GM21526 (cell line): ENCODE data around the gene GOLGA2.

ENCODE experiments used
- ATAC-seq: cut with Tn5 transposase; IDR thresholded peaks from one replicate; pipeline ENCODE4 v1.9.1; 2021; ENCODE audit warnings: moderate library complexity; ENCODE audit not compliant: unreplicated experiment, low FRiP score

Gene GOLGA2

DNA sequence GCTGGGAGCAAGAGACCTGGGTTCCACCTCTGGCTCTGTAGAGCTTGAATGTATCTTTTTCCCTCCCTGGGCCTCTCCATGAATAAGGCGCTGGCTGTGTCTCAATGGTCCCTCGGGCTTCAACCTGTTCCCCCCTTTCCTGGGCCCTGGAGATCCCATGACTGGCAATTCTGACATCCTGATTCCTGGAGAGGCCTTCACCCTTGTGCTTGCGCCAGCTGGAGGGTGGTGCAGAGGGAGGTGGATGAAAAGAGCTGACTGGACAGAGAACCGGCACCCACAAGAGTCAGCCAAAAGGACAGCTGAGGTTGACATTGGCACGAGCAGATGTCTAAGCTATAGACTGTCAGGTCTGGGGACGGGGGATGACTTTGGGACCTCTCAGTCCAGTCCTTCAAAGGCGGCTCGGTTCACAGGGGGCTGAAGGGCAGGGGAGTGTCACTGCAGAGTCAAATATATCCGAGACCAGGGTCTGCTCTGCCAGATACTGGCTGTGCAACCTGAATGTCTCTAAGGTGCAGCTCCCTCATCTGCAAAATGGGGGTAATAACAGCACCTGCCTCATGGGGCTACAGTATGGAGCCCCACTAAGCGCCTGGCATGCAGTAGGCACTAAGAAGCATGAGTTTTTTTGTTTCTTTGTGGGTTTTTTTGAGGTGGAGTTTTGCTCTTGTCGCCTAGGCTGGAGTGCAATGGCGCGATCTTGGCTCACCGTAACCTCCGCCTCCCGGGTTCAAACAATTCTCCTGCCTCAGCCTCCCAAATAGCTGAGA is 58.8 kb downstream of the GOLGA2 start:
- ATAC-seq, result no peak

DNA sequence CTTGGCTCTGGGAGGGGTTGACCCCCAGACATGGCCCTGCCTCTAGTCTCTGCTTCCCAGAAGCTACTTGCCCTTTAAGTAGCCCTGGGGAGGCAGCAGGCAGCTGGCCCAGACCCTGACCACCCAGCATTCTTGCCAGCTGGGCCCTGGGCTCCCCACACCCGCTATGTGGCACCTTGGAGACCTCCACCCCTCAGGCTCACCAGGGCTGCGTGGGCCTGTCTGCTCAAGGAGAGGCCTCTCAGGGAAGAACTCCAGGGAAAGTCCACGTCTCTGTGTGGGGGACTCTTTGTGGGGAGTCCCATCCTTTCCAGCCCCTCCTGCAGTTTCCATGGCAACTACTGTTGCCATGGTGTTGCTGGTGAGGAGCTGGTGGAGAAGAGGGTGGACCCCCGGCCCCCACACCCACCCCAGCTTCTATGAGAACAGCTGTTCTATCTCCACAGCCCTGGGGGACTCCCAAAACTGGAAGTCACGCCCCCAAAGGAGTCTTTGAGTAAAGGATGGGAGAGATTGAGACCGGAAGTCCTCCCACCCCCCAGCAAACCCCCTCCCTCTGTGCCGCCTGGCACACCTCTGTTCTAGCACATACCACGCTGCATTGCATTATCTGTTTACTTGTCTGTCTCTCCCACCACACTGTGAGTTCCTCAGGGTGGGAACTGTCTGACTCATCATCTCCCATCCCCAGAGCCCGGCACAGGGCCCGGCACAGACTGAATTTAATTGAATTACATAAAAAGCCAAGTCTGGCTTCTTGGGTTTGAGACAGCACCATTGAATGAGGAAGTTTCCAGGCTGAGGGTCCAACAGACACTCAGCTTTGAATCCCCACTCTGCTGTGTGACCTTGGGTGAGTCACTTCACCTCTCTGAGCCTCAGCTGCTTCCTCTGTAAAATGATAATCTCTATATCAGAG is 60.1 kb downstream of the GOLGA2 start:
- ATAC-seq, result no peak

DNA sequence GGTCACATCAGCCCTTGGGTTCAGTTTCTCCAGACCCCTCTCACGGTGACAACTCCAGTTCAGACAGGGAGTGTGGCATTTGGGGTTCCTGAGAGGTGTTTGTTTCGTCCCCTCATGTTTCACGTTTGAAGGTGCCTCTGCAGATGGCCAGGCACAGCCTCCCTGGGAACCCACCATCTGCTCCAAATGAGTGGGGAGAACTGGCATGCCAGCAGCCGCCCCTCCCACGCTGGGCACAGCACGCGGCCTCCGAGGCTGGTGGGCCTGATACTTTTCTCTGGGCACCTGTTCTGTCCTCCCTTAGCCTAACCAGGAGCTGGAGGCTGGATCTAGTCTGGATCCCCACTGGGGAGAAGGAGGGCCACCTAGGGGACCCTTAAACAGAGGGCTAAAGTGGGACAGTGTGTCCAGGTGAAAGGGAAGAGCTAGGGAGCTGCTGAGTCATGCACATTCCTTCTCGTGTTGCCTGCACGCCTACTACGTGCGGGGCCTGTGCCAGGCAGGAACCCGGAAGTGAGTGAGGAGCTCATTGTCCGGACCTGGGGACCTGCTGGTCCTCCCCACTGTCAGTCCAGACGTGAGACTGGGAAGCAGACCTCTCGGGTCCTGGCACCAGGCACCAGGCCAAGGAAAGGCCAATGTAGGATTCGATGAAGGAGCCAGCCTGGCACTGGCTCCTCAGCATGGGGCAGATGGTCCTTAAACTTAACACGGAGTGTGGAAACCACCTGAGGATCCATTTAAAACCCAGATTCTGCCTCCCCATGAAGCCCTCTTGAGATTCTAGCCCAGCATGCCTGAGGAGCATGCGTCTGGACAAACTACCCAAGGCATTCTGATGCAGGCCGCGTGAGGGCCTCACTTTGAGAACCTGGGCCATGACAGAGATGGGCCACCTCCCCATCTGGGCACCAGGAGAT is 61.0 kb downstream of the GOLGA2 start:
- no peak for ATAC-seq

DNA sequence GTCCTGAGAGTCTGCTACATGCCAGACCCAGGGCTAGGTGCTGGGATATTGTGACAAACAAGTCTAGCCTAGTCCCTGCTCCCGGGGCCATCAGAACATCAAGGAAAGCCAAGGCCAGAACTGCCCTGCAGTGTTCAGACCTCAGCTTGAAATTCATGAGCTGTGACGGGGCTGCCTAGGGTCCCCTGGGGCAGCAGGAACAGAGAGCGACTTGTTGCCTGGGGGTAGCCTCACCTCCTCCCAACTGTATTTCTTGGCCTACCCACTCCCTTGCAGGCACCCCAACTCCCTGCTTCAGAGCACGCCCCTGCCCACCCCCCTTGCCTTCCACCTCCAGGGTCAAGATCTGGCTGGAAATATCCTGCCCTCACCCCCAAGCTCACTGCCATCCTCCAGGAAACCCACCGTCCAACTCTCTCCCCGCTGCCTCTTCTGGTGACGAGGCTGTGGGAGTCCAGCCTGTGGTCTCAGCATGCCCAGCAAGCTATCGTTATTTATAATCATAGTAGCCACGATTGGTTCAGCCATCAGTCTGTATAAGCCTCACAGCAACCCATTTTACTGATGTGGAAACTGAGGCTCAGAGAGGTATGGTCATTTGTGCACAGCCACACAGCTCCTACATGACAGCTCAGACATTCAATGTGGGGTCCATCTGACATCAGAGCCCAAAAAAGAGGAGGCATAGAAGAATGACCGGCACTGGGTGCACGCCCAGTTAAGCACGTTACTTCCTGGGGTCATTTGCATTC is 61.9 kb downstream of the GOLGA2 start:
- ATAC-seq, result no peak

DNA sequence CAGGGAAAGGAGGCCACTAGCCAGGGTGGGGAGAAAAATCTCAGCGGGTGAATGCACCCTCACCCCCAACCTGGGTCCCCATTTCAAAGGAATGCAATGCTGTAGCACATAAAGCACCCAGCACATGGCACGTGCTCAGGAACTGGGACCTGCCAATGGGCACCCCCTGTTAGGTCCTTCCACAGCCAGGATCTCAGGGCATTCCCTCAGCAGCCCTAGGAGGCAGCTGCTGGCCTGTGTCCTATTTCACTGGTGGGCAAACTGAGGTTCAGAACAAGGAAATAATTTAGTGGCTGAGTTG is 63.9 kb downstream of the GOLGA2 start:
- no peak for ATAC-seq

DNA sequence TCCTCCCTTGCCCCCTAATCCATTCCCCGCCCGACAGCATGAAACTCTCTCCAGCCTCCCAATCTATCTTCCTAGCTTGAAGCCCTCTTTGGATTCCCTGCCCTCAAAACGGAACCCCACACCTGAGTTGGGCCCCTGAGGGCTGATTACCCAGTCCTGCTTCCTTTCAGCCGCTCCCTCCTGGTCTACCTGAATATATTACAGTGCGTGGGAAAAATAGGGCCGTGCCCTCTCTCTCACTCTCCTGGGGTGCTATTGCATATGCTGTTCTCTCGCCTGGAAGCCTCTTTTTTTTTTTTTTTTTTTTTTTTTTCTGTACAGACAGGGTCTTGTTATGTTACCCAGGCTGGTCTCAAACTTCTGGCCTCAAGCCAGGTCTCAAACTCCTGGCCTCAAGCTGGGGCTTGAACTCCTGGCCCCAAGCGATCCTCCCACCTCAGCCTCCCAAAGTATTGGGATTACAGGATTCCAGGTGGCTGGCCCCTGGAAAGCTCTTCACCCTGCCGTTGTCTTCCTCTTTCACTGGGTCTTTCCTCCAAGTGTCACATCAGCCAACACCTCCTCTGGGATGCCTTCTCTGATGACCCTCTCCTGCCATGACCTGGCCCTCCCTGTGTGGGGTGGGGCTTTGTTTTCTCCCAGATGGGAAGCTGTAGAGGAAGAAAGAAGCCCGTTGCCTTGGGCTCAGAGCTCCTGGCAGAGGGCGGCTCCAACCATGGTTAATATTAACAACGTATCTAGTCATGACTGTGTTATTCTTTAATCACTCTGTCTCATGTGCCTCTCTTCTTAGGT is 64.4 kb downstream of the GOLGA2 start:
- ATAC-seq, result no peak

DNA sequence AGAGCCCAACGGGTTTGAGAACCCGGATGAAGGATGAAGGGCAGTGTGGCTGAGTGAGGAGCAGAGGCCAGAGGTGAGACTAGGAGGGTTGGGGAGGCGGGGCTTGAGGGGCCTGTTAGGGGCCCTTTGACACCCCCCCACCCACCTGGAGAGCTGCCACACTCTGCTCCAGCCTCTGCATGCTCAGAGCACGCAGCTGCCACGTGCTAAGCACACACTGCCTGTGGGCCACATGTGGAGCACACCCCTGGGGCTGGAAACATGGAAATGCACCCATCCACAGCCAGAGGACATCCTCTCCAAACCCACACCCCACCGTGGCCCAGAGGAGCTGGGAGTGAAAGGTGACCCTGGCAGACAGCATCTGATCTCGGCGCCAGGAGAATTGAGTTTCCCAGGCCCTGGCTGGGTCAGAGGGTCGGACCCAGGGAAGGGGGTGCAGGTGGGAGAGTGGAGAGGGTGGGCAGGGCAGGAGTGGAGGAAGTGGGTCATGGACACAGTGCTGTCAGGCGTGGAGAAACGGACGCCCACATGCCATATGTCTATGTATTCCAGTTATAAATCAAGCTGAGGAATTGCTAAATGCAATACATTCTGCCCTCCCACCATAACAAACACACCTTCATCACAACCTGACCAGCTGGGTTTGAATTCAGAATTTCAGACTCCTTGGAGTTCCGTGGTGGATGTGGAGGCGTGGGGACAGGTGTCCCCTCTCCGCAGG is 66.7 kb downstream of the GOLGA2 start:
- ATAC-seq, result no peak

DNA sequence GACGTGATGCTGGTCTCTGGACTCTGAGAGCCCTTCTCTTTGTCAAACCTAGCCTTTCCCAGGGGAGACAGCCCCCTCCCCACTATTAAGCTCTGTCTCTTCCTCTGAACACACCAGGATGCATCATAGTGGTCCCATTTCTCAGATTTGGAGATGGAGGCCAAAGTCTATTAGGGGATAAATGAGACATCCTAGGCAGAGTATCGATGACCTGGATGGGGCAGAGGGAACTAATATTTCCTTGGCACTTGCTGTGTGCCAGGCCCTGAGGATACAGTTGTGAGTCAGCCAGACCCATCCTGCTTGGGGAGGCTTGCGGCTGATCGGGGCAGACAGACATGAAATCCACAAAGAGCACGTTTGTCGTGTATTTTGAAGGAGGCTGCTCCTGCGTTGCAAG is 67.4 kb downstream of the GOLGA2 start:
- no peak for ATAC-seq

DNA sequence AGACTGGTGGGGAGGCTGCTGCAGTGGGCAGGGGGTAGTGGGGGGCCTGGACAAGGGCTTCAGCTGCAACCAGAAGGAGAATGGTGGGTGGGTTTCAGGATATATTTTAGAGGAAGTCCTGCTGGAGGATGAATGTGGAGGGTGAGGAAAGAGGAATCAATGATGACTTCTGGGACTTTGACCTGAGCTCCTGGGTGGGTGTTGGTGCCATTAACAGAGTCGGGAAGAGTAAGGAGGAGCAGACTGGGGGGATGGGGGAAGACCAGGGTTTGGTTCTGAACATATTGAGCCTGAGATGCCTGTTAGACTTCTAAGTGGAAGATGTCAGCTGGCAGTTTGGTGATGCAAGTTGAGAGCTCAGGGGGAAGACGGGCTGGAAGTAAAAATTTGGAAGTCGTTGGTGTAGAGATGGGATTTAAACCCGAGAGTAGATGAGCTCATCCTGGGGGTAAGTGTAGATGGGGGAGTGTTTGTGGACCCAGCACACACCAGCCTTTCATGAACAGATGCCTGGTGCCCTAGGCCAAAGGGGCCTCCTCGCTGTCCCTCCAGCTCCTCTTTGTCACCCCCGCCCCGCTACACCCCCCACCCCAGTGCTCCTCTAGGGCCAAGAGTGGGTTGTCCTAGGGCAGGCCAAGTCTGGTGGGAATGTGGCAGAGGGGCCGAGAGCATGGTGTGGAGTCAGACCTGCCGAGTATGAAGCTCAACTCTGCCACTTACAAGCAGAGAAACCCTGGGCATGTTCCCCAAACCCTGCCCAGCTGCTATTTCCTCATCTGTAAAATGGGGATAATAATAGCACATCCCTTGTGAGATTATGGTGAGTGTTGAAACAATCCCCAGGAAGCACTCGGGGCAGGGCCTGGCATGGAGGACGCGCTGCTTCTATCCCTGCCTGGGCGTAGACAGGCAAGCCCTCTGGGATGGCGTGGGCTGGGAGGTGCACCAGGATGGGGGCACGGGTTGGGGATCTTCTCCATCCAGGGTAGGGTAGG is 68.6 kb downstream of the GOLGA2 start:
- no peak for ATAC-seq

DNA sequence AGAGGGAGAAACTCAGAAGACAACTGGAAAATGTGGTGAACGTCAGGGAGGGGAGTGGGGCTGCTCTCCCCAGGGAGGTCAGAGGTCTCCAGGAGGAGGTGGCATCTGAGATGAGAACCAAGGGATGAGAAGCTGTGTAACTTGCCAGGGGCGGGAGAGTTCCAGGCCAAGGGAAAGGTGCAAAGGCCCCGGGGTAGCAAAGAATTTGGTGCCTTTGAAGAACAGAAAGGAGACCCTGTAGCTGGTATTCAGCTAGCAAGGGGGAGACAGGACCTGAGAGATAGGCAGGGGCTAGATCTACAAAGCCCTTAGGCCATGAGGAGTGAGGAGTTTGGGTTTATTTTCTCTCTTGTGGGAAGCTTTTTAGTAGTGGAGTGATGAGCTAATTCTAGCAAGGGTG is 69.3 kb downstream of the GOLGA2 start:
- ATAC-seq, result no peak
